H1 (cell line): ENCODE data around the gene RCAN2. TPM values are rescaled to one million over a fixed set of nuclear protein-coding genes. Genes with fewer than 3 reads are reported as not detected.

Source experiments
- ATF3 ChIP-seq: IDR thresholded peaks from 2 replicates; pipeline ENCODE4 v1.6.1; 2011; ENCODE audit warnings: low read depth, mild to moderate bottlenecking, low read length; ENCODE audit not compliant: insufficient read depth
- CREB1 ChIP-seq: IDR thresholded peaks from 2 replicates; pipeline ENCODE4 v1.6.1; 2012; ENCODE audit warnings: inconsistent platforms
- RXRA ChIP-seq: IDR thresholded peaks from 2 replicates; pipeline ENCODE4 v1.6.1; 2011; ENCODE audit warnings: low read depth, mild to moderate bottlenecking, low read length, moderate library complexity; ENCODE audit not compliant: insufficient read depth
- TAF1 ChIP-seq: IDR thresholded peaks from 2 replicates; pipeline ENCODE4 v1.6.1; 2011; ENCODE audit warnings: mild to moderate bottlenecking, low read depth, low read length
- polyA plus RNA-seq, 7 experiments: library from polyadenylated mRNA; depleted of rRNA in 3 of 7; stranded (reverse) in 5 of 7; unstranded in 2 of 7; fragments of >200 nt in 5 of 7; fragments of 200-250 nt in 2 of 7; gene quantifications; 1 replicate in 5 of 7; 2 replicates in 1 of 7; 4 replicates in 1 of 7; pipeline versions ENCODE4 v1.2.1 to v1.2.3, GENCODE V29; 2011 to 2013; ENCODE audit warnings: missing spikeins in 2 of 7, mixed read lengths in 2 of 7
- total RNA-seq: library from RNA; stranded (reverse); fragmentation: NEBNext Ultra II Directional; extraction: Animal tissue kit (Norgen Biotek cat#: 25700); gene quantifications from 2 replicates; pipeline ENCODE4 v1.2.1, GENCODE V29; 2021

Gene RCAN2
- total and polyA plus RNA-seq, 2 of the 8 experiments (the other 6 are each of a cell fraction or from before 2014, with no cell fraction given): 5.0 to 8.5 TPM

DNA sequence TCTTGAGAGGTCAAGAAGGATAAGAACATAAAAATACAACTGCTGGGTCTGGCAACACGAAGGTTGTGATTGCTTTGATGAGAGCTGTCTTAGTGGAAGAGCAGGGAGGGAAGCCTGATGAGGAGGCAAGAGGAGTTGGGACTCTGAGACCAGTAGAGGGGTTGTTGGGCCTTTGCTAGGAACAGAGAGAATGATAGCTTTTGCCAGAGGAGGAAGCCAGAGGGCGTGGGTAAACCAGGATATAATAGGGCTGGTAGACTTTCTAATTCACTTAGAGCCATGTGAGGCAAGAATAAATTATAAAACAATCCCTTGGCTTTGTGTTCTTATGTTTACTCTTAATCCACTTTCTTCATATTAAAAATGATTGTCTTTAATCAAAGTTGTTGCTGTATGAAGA, 78.6 kb downstream of the RCAN2 start (continued):
- TF ChIP-seq TAF1: no peak
- TF ChIP-seq ATF3: no peak
- no peak for TF ChIP-seq CREB1
- no peak for TF ChIP-seq RXRA
